Bronchial epithelial cell (primary cell): ENCODE results near the gene HLCS. TPM values are rescaled to one million over a fixed set of nuclear protein-coding genes. Genes with fewer than 3 reads are reported as not detected.

Experiments used
- DNase-seq: peaks from one replicate; pipeline ENCODE4 v3.0.0-alpha.2; 2010; ENCODE audit warnings: low read depth
- FAIRE-seq: peaks from 2 replicates; lab custom pipeline; 2011; peaks lifted over from hg19 to GRCh38; lab: Jason Lieb, UNC
- H3K27me3 ChIP-seq: 2 replicates; pipeline ENCODE4 v1.5.1; 2011; ENCODE audit warnings: low read length; ENCODE audit not compliant: control insufficient read depth, insufficient read depth
- H3K36me3 ChIP-seq: 2 replicates; pipeline ENCODE4 v1.5.1; 2011; ENCODE audit warnings: low read length; ENCODE audit not compliant: control insufficient read depth, insufficient read depth
- H3K4me3 ChIP-seq: 2 replicates; pipeline ENCODE4 v1.5.1; 2011; ENCODE audit warnings: mild to moderate bottlenecking, low read depth, low read length, control low read depth
- CTCF ChIP-seq: IDR thresholded peaks from 2 replicates; pipeline ENCODE4 v1.5.1; 2011; ENCODE audit warnings: mild to moderate bottlenecking, moderate library complexity, low read length, control low read depth, inconsistent platforms; ENCODE audit not compliant: insufficient read depth, severe bottlenecking
- total RNA-seq: library from RNA; depleted of rRNA; stranded (reverse); fragments of >200 nt; gene quantifications from 2 replicates; pipeline ENCODE4 v1.2.1, GENCODE V29; 2014

The HLCS gene
- total RNA-seq, 1 donor from 2014 or later: 26.3 TPM

GRCh38 chr21:36882776-36883175 lies 83.7 kb downstream of the HLCS start:
- no peaks in the 10 kb centered on the region for H3K36me3 ChIP-seq
- FAIRE-seq: no peak
- H3K4me3 ChIP-seq: no peak overlapping the region
- TF ChIP-seq CTCF: no peak
- DNase-seq: no peak
- no peaks in the 10 kb centered on the region for H3K27me3 ChIP-seq

GRCh38 chr21:36881228-36881627 lies 85.2 kb downstream of the HLCS start:
- no peak for DNase-seq
- Histone ChIP-seq H3K36me3 (no peaks in the 10 kb centered on the region), H3K27me3 (no peaks in the 10 kb centered on the region), H3K4me3 (no peak overlapping the region)
- no peak for TF ChIP-seq CTCF
- FAIRE-seq: no peak

- no peak for TF ChIP-seq CTCF
- Histone ChIP-seq H3K4me3 (no peak overlapping the region), H3K36me3 (no peaks in the 10 kb centered on the region), H3K27me3 (no peaks in the 10 kb centered on the region)
- DNase-seq: no peak
- no peak for FAIRE-seq
Measured at GRCh38 chr21:36879827-36880226, 86.6 kb downstream of the HLCS start.

- FAIRE-seq: no peak
- H3K4me3 ChIP-seq: no peak overlapping the region
- DNase-seq: no peak
- H3K36me3 ChIP-seq: no peaks in the 10 kb centered on the region
- TF ChIP-seq CTCF: no peak
- H3K27me3 ChIP-seq: no peaks in the 10 kb centered on the region
Measured at GRCh38 chr21:36877741-36878140, 88.7 kb downstream of the HLCS start.

- DNase-seq (no peak), FAIRE-seq (no peak)
- no peaks in the 10 kb centered on the region for H3K27me3 ChIP-seq
- TF ChIP-seq CTCF: no peak
- no peaks in the 10 kb centered on the region for H3K36me3 ChIP-seq
- H3K4me3 ChIP-seq: no peak overlapping the region
Measured at GRCh38 chr21:36874665-36875064, 91.8 kb downstream of the HLCS start.

- no peaks in the 10 kb centered on the region for H3K36me3 ChIP-seq
- no peaks in the 10 kb centered on the region for H3K27me3 ChIP-seq
- DNase-seq (no peak), FAIRE-seq (no peak)
- no peak overlapping the region for H3K4me3 ChIP-seq
- no peak for TF ChIP-seq CTCF
Measured at GRCh38 chr21:36873513-36873912, 93.0 kb downstream of the HLCS start.
